Ovary (tissue), 10 donors: Measurements from ENCODE around the gene CCNDBP1. TPM values are rescaled to one million over a fixed set of nuclear protein-coding genes. Genes with fewer than 3 reads are reported as not detected.

Experiments
- DNase-seq, 5 donors: peaks; one replicate each; pipeline ENCODE4 v3.0.0-alpha.2; 2019 to 2020
- H3K27ac ChIP-seq, 2 donors: fragments of 200-600 bp; one replicate each; pipeline versions ENCODE4 v1.5.1 to v1.8.0; 2019 to 2022
- H3K27me3 ChIP-seq: fragments of 200-600 bp; one replicate; pipeline ENCODE4 v1.8.0; 2022
- H3K36me3 ChIP-seq: fragments of 200-600 bp; sonication (generic); one replicate; pipeline ENCODE4 v1.5.1; 2019
- H3K4me1 ChIP-seq: one replicate; pipeline ENCODE4 v1.8.1; 2013; ENCODE audit warnings: mild to moderate bottlenecking, moderate library complexity; ENCODE audit not compliant: insufficient read depth
- H3K4me3 ChIP-seq: fragments of 200-600 bp; sonication (generic); one replicate; pipeline ENCODE4 v1.5.1; 2017
- H3K9me3 ChIP-seq, 2 donors: fragments of 200-600 bp in 1 of 2; sonication (generic) in 1 of 2; one replicate each; pipeline versions ENCODE4 v1.5.1 to v1.8.1; 2013 to 2019; ENCODE audit warnings: mild to moderate bottlenecking in 1 of 2, moderate library complexity in 1 of 2
- CTCF ChIP-seq, 3 donors: fragments of 450-650 bp in 2 of 3; fragments of 200-600 bp in 1 of 3; IDR thresholded peaks; one replicate each; pipeline versions ENCODE4 v1.5.1 to v1.8.0; 2016 to 2022; ENCODE audit warnings: antibody characterized with exemption in 3 of 3, mild to moderate bottlenecking in 1 of 3
- EP300 ChIP-seq: sonication (generic); formaldehyde crosslinking; IDR thresholded peaks from one replicate; pipeline ENCODE4 v1.6.1; 2017; ENCODE audit warnings: antibody characterized with exemption
- POLR2A ChIP-seq: fragments of 450-650 bp; IDR thresholded peaks from one replicate; pipeline ENCODE4 v1.6.1; 2017; ENCODE audit warnings: antibody characterized with exemption, mild to moderate bottlenecking, moderate library complexity
- WGBS, 3 donors: extraction: QIAGEN DNeasy Blood & Tissue Kit in 1 of 3; methylation state at CpG; one replicate each; pipeline versions ENCODE4 v1.1.5 to v1.1.7; 2013 to 2017; 5-methylcytosine and 5-hydroxymethylcytosine counted together
- intact Hi-C, 4 donors: fragments of 100-400 bp; cut with DNase I; formaldehyde crosslinking; loops; one replicate each; pipeline versions ENCODE4 v1.11.0 to v1.15.1; 2022 to 2023
- long read RNA-seq, 3 donors: library from polyadenylated mRNA in 2 of 3; unstranded in 2 of 3; transcript quantifications; one replicate each; pipeline ENCODE4 v2.0.0 and lab custom pipeline, GENCODE V29; 2021 to 2026
- polyA plus RNA-seq, 2 donors: library from polyadenylated mRNA; stranded (reverse); fragments of 200-250 nt in 1 of 2; fragments of 350-450 nt in 1 of 2; fragmentation: Illumina TruSeq in 1 of 2; extraction: RNeasy Lipid Tissue Mini Kit (QIAGEN cat#74804) in 1 of 2; gene quantifications; one replicate each; pipeline ENCODE4 v1.2.3, GENCODE V29; 2013 to 2014
- total RNA-seq, 7 donors: library from RNA; depleted of rRNA in 2 of 7; stranded (reverse); fragments of >200 nt in 2 of 7; fragmentation: NEBNext Ultra II Directional in 3 of 7; extraction: Animal tissue kit (Norgen Biotek cat#: 25700) in 3 of 7; gene quantifications; one replicate each; pipeline versions ENCODE4 v1.1.0 to v1.2.4, GENCODE V29; 2016 to 2023
- donor health status: DM: no; HTN: no; CAD: no; lungs with moderate emphysema.
- donor health status: DM: no; HTN: no; CAD: no.
- donor health status: Bipolar disorder and iron deficiency.
- donor health status: DM: yes; HTN: yes; CAD: no.
- donor health status: DM: no; HTN: no; CAD: no.
- donor health status: DM: yes; HTN: yes; CAD: no.

The CCNDBP1 gene
- total RNA-seq (10 to 100 TPM; 25.2 to 55.3 (median 28.3) TPM), polyA plus RNA-seq (10 to 100 TPM; 34.2 to 69.7 TPM)
- long read RNA-seq, donor 1, transcript CCNDBP1-201 (11 exons, 3,660 nt), result major isoform, 177 of 230 reads
- long read RNA-seq, donor 1, transcript CCNDBP1-205 (8 exons, 2,079 nt), result minor isoform, 7 of 230 reads
- long read RNA-seq, donor 1, partial matches to known transcripts, result 15 of 230 reads
- long read RNA-seq, donor 1, other reads (novel, unspliced or antisense), result 23 of 230 reads
- long read RNA-seq, donor 2, transcript CCNDBP1-201 (11 exons, 3,660 nt), result major isoform, 25 of 40 reads
- long read RNA-seq, donor 2, transcript CCNDBP1-208 (12 exons, 1,634 nt), result minor isoform, 6 of 40 reads
- long read RNA-seq, donor 2, partial matches to known transcripts, result 0 of 40 reads
- long read RNA-seq, donor 2, other reads (novel, unspliced or antisense), result 0 of 40 reads
- long read RNA-seq, donor 3, transcript CCNDBP1-201 (11 exons, 3,660 nt), result major isoform, 36 of 44 reads
- long read RNA-seq, donor 3, partial matches to known transcripts, result 3 of 44 reads
- long read RNA-seq, donor 3, other reads (novel, unspliced or antisense), result 2 of 44 reads

- peak within 1 kb of the TSS; percentile 58 to 69 for H3K27ac ChIP-seq
- H3K4me3 ChIP-seq, result peak within 1 kb of the TSS; percentile 91
- H3K36me3 ChIP-seq, result no peaks in the 10 kb centered on the region
- no peaks in the 10 kb centered on the region for H3K27me3 ChIP-seq
- no peaks in the 10 kb centered on the region for H3K9me3 ChIP-seq
- DNase-seq, result peak; percentile 79 to 89 (median 84)
- 2 to 3% (median 2%) methylated on average over 48 to 69 of the region's 69 CpGs for WGBS, 3 donors
- intact Hi-C loops, result no loop called here
- TF ChIP-seq POLR2A (peak; percentile 22), CTCF (IDR thresholded peaks at IDR 0.05) (no peak)
- H3K4me1 ChIP-seq, result no peaks in the 10 kb centered on the region
Observed at GRCh38 chr15:43185157-43186002, at the start of gene CCNDBP1. CCNDBP1 (plus strand) TSS chr15:43185403; CDS start chr15:43185499, 96 bp downstream.

- Histone ChIP-seq H3K9me3 (no peaks in the 10 kb centered on the region), H3K4me1 (no peaks in the 10 kb centered on the region), H3K4me3 (no peak overlapping the region), H3K27ac (no peak overlapping the region), H3K27me3 (no peaks in the 10 kb centered on the region), H3K36me3 (no peaks in the 10 kb centered on the region)
- intact Hi-C loops, result no loop called here
- TF ChIP-seq CTCF (IDR thresholded peaks at IDR 0.05), result no peak
- no peak for TF ChIP-seq POLR2A
- no peak for TF ChIP-seq EP300
- WGBS, 3 donors, result 72 to 86% (median 79%) methylated on average over 4 of the region's 4 CpGs
- no peak for DNase-seq
Observed at GRCh38 chr15:43143203-43143941, 41.8 kb upstream of the CCNDBP1 start.

- no peaks in the 10 kb centered on the region for H3K27me3 ChIP-seq
- no peaks in the 10 kb centered on the region for H3K9me3 ChIP-seq
- no peaks in the 10 kb centered on the region for H3K36me3 ChIP-seq
- no peaks in the 10 kb centered on the region for H3K4me1 ChIP-seq
- H3K4me3 ChIP-seq, result no peak overlapping the region
- no peak for DNase-seq
- H3K27ac ChIP-seq, result no peak overlapping the region
- intact Hi-C loops, result no loop called here
- TF ChIP-seq CTCF (IDR thresholded peaks at IDR 0.05), result no peak
- TF ChIP-seq EP300, result no peak
- TF ChIP-seq POLR2A, result no peak
Observed at GRCh38 chr15:43144512-43144911, 40.7 kb upstream of the CCNDBP1 start.

- Histone ChIP-seq H3K9me3 (no peaks in the 10 kb centered on the region), H3K36me3 (no peaks in the 10 kb centered on the region), H3K27me3 (no peaks in the 10 kb centered on the region), H3K4me3 (no peak overlapping the region), H3K27ac (no peak overlapping the region), H3K4me1 (no peaks in the 10 kb centered on the region)
- 85 to 90% (median 89%) methylated on average over 5 of the region's 5 CpGs for WGBS, 3 donors
- DNase-seq, result no peak
- intact Hi-C loops, result no loop called here
- TF ChIP-seq POLR2A (no peak), CTCF (IDR thresholded peaks at IDR 0.05) (no peak), EP300 (no peak)
Observed at GRCh38 chr15:43146184-43146583, 39.0 kb upstream of the CCNDBP1 start.
